Vagina (tissue), 2 donors: ENCODE data around the gene TMPRSS5.
A peak's percentile ranks its signal among the peaks of the same experiment; 100 is the strongest.

Experiments
- POLR2A ChIP-seq, 2 donors: fragments of 450-650 bp; IDR thresholded peaks; one replicate each; pipeline ENCODE4 v1.6.1; 2017; ENCODE audit warnings: antibody characterized with exemption in 2 of 2, mild to moderate bottlenecking in 2 of 2, moderate library complexity in 2 of 2
- POLR2AphosphoS5 ChIP-seq, 2 donors: sonication (generic); formaldehyde crosslinking; IDR thresholded peaks; one replicate each; pipeline ENCODE4 v1.9.0; 2017; ENCODE audit warnings: antibody characterized with exemption in 2 of 2, mild to moderate bottlenecking in 2 of 2, low read depth in 1 of 2; ENCODE audit not compliant: insufficient read depth in 1 of 2
- TF ChIP-seq, protein P1 (sequence below), 3 experiments: fragments of 450-650 bp in 2 of 3; fragments of 200-600 bp in 1 of 3; sonication (generic) in 1 of 3; IDR thresholded peaks; one replicate each; pipeline ENCODE4 v1.5.1; 2017 to 2019; ENCODE audit warnings: antibody characterized with exemption in 3 of 3, mild to moderate bottlenecking in 2 of 3, moderate library complexity in 2 of 3

DNA sequence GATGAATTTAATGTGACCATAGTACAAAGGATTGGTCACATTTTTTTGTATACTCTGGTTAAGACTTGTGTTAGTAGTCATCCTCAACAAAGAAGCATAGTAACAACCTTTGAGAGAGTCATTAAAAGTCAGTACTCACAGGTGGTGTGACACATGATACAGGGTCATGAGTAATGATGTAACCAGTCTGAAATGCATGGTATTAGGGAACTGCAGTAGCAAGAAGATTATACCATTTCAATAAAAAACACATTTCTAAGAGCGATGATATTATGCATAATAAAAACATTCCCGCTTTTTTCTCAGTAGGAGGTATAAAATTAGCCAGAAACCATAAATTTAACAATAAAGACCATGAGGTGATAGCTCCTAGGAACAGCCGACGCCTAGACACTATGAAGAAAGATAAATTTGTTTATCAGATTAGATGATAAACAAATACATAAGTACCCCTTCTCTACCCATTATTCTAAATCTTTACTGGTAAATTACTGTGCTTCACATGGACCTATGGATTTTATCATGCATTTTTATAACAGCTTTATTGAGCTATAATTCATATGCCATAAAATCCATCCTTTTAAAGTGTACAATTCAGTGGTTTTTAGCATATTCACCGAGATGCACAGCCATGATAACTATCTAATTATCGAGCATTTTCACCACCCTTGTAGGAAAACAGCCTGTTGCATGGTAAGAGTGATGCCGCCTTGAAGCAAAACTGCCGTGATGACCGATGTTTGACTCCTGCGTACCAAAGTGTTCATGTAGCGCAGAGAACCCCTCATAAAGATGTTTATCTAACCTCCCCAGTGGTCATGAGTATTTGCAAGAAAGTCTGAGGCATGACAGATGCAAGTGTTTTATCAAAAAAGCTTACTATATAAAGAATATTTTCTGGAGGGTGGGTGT is 41.8 kb downstream of the TMPRSS5 start:
- TF ChIP-seq, protein P1, sequence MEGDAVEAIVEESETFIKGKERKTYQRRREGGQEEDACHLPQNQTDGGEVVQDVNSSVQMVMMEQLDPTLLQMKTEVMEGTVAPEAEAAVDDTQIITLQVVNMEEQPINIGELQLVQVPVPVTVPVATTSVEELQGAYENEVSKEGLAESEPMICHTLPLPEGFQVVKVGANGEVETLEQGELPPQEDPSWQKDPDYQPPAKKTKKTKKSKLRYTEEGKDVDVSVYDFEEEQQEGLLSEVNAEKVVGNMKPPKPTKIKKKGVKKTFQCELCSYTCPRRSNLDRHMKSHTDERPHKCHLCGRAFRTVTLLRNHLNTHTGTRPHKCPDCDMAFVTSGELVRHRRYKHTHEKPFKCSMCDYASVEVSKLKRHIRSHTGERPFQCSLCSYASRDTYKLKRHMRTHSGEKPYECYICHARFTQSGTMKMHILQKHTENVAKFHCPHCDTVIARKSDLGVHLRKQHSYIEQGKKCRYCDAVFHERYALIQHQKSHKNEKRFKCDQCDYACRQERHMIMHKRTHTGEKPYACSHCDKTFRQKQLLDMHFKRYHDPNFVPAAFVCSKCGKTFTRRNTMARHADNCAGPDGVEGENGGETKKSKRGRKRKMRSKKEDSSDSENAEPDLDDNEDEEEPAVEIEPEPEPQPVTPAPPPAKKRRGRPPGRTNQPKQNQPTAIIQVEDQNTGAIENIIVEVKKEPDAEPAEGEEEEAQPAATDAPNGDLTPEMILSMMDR (IDR thresholded peaks at IDR 0.05), result no peak
- TF ChIP-seq POLR2A (IDR thresholded peaks at IDR 0.05), result no peak
- TF ChIP-seq POLR2AphosphoS5 (IDR thresholded peaks at IDR 0.05; ENCODE audit: insufficient read depth in 1 of 2, low read depth in 1 of 2), result peak in 1 of 2 donors; percentile 33
